HepG2 (cell line): ENCODE data around the gene LY6G5B. TPM values are rescaled to one million over a fixed set of nuclear protein-coding genes. Genes with fewer than 3 reads are reported as not detected.

ENCODE experiments used
- HDAC1 ChIP-seq: sonication (generic); formaldehyde crosslinking; IDR thresholded peaks from 2 replicates; pipeline ENCODE4 v1.5.1; 2020; ENCODE audit warnings: mild to moderate bottlenecking, missing genetic modification reagents
- KDM1A ChIP-seq: IDR thresholded peaks from 2 replicates; pipeline ENCODE4 v1.6.1; 2016; ENCODE audit warnings: missing compliant biosample characterization
- KLF13 ChIP-seq: sonication (generic); formaldehyde crosslinking; IDR thresholded peaks from 2 replicates; pipeline ENCODE4 v1.4.0; 2020; ENCODE audit warnings: mild to moderate bottlenecking, missing genetic modification reagents
- KLF15 ChIP-seq: sonication (generic); formaldehyde crosslinking; IDR thresholded peaks from 2 replicates; pipeline ENCODE4 v1.8.1; 2023; ENCODE audit warnings: borderline replicate concordance, mild to moderate bottlenecking, inconsistent platforms, missing genetic modification reagents, mixed read lengths
- KLF16 ChIP-seq, 2 experiments: sonication (generic) in 1 of 2; formaldehyde crosslinking in 1 of 2; IDR thresholded peaks; 2 replicates each; pipeline versions ENCODE4 v1.6.1 to v1.8.0; 2016 to 2023; ENCODE audit warnings: missing genetic modification reagents in 2 of 2, missing compliant biosample characterization in 1 of 2
- KMT2B ChIP-seq: IDR thresholded peaks from 2 replicates; pipeline ENCODE4 v1.6.1; 2016; ENCODE audit warnings: missing genetic modification reagents, missing compliant biosample characterization
- LCORL ChIP-seq, 2 experiments: fragments of 450-650 bp in 1 of 2; sonication (generic) in 1 of 2; formaldehyde crosslinking in 1 of 2; IDR thresholded peaks; 2 replicates each; pipeline versions ENCODE4 v1.5.0 to v1.6.1; 2017 to 2020; ENCODE audit warnings: antibody characterized with exemption in 1 of 2, missing genetic modification reagents in 1 of 2
- NCOR1 ChIP-seq: fragments of 200-600 bp; sonication (generic); IDR thresholded peaks from 2 replicates; pipeline ENCODE4 v1.7.0; 2017; ENCODE audit warnings: antibody characterized with exemption, low read length, borderline replicate concordance
- NKX3-1 ChIP-seq: sonication (generic); formaldehyde crosslinking; IDR thresholded peaks from 2 replicates; pipeline ENCODE4 v1.5.0; 2020; ENCODE audit warnings: missing genetic modification reagents
- RAD51 ChIP-seq: fragments of 450-650 bp; IDR thresholded peaks from 2 replicates; pipeline ENCODE4 v1.6.1; 2016; ENCODE audit warnings: borderline replicate concordance
- TBX2 ChIP-seq: sonication (generic); formaldehyde crosslinking; IDR thresholded peaks from 2 replicates; pipeline ENCODE4 v1.5.0; 2020; ENCODE audit warnings: missing genetic modification reagents, mild to moderate bottlenecking, borderline replicate concordance
- TCF7L2 ChIP-seq: IDR thresholded peaks from 2 replicates; pipeline ENCODE4 v1.6.1; 2011; ENCODE audit warnings: mild to moderate bottlenecking, low read depth, low read length, moderate library complexity
- ZNF335 ChIP-seq: sonication (generic); formaldehyde crosslinking; IDR thresholded peaks from 2 replicates; pipeline ENCODE4 v1.4.0; 2020; ENCODE audit warnings: missing genetic modification reagents
- ZNF614 ChIP-seq: IDR thresholded peaks from 2 replicates; pipeline ENCODE4 v1.6.1; 2018; ENCODE audit warnings: missing biosample characterization, missing genetic modification reagents, inconsistent platforms, borderline replicate concordance
- polyA plus RNA-seq, 8 experiments: library from polyadenylated mRNA; depleted of rRNA in 3 of 8; stranded (reverse) in 7 of 8; unstranded in 1 of 8; fragments of >200 nt; fragmentation: Illumina TruSeq in 4 of 8; extraction: Trizol in 4 of 8; gene quantifications; 2 replicates each; pipeline versions ENCODE4 v1.2.1 to v1.2.3, GENCODE V29; 2011 to 2016; ENCODE audit warnings: low read depth in 4 of 8, missing spikeins in 1 of 8, mixed read lengths in 1 of 8; ENCODE audit not compliant: insufficient read depth in 1 of 8
- total RNA-seq, 5 experiments: library from RNA; depleted of rRNA; stranded (reverse); fragments of >200 nt; fragmentation: Illumina TruSeq; extraction: Trizol; gene quantifications; 2 replicates each; pipeline ENCODE4 v1.2.3, GENCODE V29; 2016; ENCODE audit warnings: low read depth in 1 of 5
- TF ChIP-seq, protein P1 (sequence below): sonication (generic); formaldehyde crosslinking; IDR thresholded peaks from 2 replicates; pipeline ENCODE4 v1.8.1; 2023; ENCODE audit warnings: missing genetic modification reagents, inconsistent platforms, borderline replicate concordance
- TF ChIP-seq, protein P2 (sequence below): sonication (generic); formaldehyde crosslinking; IDR thresholded peaks from 2 replicates; pipeline ENCODE4 v1.5.0; 2020; ENCODE audit warnings: mild to moderate bottlenecking, missing genetic modification reagents, borderline replicate concordance
- TF ChIP-seq, protein P3 (sequence below): sonication (generic); formaldehyde crosslinking; IDR thresholded peaks from 2 replicates; pipeline ENCODE4 v1.4.0; 2020; ENCODE audit warnings: missing genetic modification reagents
- TF ChIP-seq, protein P4 (sequence below): sonication (generic); formaldehyde crosslinking; IDR thresholded peaks from 2 replicates; pipeline ENCODE4 v1.5.0; 2020; ENCODE audit warnings: missing genetic modification reagents
- TF ChIP-seq, protein P5 (sequence below): sonication (generic); formaldehyde crosslinking; IDR thresholded peaks from 2 replicates; pipeline ENCODE4 v1.4.0; 2020; ENCODE audit warnings: mild to moderate bottlenecking, missing genetic modification reagents

Gene LY6G5B
- total and polyA plus RNA-seq, 2 of the 13 experiments (the other 11 are each of a cell fraction or from before 2014, with no cell fraction given) = 7.8 to 15.7 TPM

DNA sequence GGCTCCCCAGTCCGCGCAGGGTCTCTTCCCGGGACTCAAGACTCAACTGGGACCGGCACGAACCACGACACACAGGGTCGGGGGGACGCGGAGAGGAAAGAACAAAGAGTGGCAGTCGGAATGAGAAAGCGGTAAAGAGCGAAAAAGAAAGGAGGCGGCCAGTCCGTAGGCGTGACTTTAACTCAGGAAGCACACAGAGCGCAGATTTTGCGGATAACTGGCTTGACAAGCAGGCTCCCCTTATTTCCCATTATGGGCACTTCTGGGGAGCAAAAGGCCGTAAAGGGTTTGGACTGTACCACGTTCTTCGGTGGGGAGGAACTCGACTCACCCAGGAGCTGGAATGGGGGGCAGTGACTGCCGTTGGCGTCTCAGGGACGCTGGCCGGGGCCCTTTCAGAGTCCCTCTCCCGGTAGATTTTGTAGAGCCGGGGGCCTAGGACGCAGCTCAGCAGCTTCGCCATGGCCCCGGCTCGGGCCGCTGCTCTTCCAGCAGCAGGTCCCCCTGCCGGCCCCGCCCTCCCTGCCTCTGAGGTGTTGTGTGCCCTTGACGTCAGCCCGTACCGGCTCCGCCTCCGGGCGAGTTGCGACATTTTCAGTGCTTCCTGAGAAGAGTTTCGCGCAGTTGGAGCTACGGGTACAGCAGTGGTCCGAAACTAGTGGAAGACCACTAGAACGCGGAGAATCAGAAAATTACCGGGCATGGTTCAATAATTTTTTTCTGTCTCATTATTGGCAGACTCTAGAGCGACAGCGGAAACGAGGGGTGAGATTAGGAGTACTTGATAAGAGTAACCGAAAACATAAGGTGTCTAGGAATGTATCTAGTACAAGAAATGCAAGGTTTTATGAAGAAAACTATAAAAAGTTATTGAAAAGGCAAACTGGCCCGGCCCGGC, 33.3 kb downstream of the LY6G5B start, which contains the start of gene ABHD16A (continued):
- TF ChIP-seq TBX2 (CRISPR knock-in tag) (peak; percentile 98), NKX3-1 (no peak), HDAC1 (CRISPR knock-in tag) (peak; percentile 86), TCF7L2 (no peak), ZNF614 (peak; percentile 55; the same call in 1 of the 2 replicates), KLF16 (CRISPR knock-in tag; IDR thresholded peaks at IDR 0.05) (peak in 1 of 2 experiments; percentile 95; a peak in 2 of 4 replicates), NCOR1 (no peak; the same call in 1 of the 2 replicates), KLF13 (CRISPR knock-in tag) (no peak), KMT2B (CRISPR knock-in tag) (peak; percentile 84), ZNF335 (peak; percentile 96), LCORL (IDR thresholded peaks at IDR 0.05) (no peak), LCORL (CRISPR knock-in tag; IDR thresholded peaks at IDR 0.05) (peak; percentile 76; the same call in 1 of the 2 replicates), KLF15 (CRISPR knock-in tag) (no peak), KDM1A (CRISPR knock-in tag) (no peak), RAD51 (no peak)
- TF ChIP-seq, protein P1, sequence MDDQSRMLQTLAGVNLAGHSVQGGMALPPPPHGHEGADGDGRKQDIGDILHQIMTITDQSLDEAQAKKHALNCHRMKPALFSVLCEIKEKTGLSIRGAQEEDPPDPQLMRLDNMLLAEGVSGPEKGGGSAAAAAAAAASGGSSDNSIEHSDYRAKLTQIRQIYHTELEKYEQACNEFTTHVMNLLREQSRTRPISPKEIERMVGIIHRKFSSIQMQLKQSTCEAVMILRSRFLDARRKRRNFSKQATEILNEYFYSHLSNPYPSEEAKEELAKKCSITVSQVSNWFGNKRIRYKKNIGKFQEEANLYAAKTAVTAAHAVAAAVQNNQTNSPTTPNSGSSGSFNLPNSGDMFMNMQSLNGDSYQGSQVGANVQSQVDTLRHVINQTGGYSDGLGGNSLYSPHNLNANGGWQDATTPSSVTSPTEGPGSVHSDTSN (CRISPR knock-in tag) = no peak; the same call in 1 of the 2 replicates
- TF ChIP-seq, protein P2, sequence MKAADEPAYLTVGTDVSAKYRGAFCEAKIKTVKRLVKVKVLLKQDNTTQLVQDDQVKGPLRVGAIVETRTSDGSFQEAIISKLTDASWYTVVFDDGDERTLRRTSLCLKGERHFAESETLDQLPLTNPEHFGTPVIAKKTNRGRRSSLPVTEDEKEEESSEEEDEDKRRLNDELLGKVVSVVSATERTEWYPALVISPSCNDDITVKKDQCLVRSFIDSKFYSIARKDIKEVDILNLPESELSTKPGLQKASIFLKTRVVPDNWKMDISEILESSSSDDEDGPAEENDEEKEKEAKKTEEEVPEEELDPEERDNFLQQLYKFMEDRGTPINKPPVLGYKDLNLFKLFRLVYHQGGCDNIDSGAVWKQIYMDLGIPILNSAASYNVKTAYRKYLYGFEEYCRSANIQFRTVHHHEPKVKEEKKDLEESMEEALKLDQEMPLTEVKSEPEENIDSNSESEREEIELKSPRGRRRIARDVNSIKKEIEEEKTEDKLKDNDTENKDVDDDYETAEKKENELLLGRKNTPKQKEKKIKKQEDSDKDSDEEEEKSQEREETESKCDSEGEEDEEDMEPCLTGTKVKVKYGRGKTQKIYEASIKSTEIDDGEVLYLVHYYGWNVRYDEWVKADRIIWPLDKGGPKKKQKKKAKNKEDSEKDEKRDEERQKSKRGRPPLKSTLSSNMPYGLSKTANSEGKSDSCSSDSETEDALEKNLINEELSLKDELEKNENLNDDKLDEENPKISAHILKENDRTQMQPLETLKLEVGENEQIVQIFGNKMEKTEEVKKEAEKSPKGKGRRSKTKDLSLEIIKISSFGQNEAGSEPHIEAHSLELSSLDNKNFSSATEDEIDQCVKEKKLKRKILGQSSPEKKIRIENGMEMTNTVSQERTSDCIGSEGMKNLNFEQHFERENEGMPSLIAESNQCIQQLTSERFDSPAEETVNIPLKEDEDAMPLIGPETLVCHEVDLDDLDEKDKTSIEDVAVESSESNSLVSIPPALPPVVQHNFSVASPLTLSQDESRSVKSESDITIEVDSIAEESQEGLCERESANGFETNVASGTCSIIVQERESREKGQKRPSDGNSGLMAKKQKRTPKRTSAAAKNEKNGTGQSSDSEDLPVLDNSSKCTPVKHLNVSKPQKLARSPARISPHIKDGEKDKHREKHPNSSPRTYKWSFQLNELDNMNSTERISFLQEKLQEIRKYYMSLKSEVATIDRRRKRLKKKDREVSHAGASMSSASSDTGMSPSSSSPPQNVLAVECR (CRISPR knock-in tag) = peak; percentile 92
- TF ChIP-seq, protein P3, sequence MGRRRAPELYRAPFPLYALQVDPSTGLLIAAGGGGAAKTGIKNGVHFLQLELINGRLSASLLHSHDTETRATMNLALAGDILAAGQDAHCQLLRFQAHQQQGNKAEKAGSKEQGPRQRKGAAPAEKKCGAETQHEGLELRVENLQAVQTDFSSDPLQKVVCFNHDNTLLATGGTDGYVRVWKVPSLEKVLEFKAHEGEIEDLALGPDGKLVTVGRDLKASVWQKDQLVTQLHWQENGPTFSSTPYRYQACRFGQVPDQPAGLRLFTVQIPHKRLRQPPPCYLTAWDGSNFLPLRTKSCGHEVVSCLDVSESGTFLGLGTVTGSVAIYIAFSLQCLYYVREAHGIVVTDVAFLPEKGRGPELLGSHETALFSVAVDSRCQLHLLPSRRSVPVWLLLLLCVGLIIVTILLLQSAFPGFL = no peak
- TF ChIP-seq, protein P4, sequence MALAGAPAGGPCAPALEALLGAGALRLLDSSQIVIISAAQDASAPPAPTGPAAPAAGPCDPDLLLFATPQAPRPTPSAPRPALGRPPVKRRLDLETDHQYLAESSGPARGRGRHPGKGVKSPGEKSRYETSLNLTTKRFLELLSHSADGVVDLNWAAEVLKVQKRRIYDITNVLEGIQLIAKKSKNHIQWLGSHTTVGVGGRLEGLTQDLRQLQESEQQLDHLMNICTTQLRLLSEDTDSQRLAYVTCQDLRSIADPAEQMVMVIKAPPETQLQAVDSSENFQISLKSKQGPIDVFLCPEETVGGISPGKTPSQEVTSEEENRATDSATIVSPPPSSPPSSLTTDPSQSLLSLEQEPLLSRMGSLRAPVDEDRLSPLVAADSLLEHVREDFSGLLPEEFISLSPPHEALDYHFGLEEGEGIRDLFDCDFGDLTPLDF (CRISPR knock-in tag) = peak; percentile 19; the same call in 1 of the 2 replicates
- TF ChIP-seq, protein P5, sequence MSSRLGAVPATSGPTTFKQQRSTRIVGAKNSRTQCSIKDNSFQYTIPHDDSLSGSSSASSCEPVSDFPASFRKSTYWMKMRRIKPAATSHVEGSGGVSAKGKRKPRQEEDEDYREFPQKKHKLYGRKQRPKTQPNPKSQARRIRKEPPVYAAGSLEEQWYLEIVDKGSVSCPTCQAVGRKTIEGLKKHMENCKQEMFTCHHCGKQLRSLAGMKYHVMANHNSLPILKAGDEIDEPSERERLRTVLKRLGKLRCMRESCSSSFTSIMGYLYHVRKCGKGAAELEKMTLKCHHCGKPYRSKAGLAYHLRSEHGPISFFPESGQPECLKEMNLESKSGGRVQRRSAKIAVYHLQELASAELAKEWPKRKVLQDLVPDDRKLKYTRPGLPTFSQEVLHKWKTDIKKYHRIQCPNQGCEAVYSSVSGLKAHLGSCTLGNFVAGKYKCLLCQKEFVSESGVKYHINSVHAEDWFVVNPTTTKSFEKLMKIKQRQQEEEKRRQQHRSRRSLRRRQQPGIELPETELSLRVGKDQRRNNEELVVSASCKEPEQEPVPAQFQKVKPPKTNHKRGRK = peak; percentile 64; the same call in 1 of the 2 replicates
